Measurements from ENCODE around the gene GDPD5.
A peak's percentile ranks its signal among the peaks of the same experiment; 100 is the strongest.
"Not testable (repeated sequence)": the region's sequence is repeated elsewhere in the genome, so short reads cannot be mapped to it uniquely, and the experiment has no call there.

The GDPD5 gene

GRCh38 chr11:75427181-75427580, 98.6 kb downstream of the GDPD5 start:
- no peak for ATAC-seq

- ATAC-seq = no peak
These were observed 99.0 kb downstream of the GDPD5 start for GRCh38 chr11:75426720-75427086.

GRCh38 chr11:75425422-75425821, 100.3 kb downstream of the GDPD5 start:
- ATAC-seq = no peak

GRCh38 chr11:75424396-75424795, 101.3 kb downstream of the GDPD5 start:
- no peak for ATAC-seq

- ATAC-seq = no peak
These were observed 102.0 kb downstream of the GDPD5 start for GRCh38 chr11:75423721-75424120.

GRCh38 chr11:75422248-75423231, 103.2 kb downstream of the GDPD5 start:
- no peak for ATAC-seq

GRCh38 chr11:75421902-75422247, 103.9 kb downstream of the GDPD5 start:
- no peak for ATAC-seq

- ATAC-seq = no peak
These were observed 104.6 kb downstream of the GDPD5 start for GRCh38 chr11:75421035-75421602.

- ATAC-seq = no peak
These were observed 105.3 kb downstream of the GDPD5 start for GRCh38 chr11:75420224-75421034.

GRCh38 chr11:75413864-75414263, 111.9 kb downstream of the GDPD5 start:
- no peak for ATAC-seq

GRCh38 chr11:75413146-75413545, 112.6 kb downstream of the GDPD5 start:
- ATAC-seq = not testable (repeated sequence)

GRCh38 chr11:75409971-75410370, 115.8 kb downstream of the GDPD5 start:
- not testable (repeated sequence) for ATAC-seq

GRCh38 chr11:75408957-75409219, 116.9 kb downstream of the GDPD5 start:
- no peak for ATAC-seq

- ATAC-seq = peak; percentile 25 to 29
These were observed 119.4 kb downstream of the GDPD5 start for GRCh38 chr11:75406338-75406777.

GRCh38 chr11:75403983-75404658, 121.6 kb downstream of the GDPD5 start:
- peak in 1 of 2 donors; percentile 24 for ATAC-seq

- ATAC-seq = no peak
These were observed 122.7 kb downstream of the GDPD5 start for GRCh38 chr11:75403037-75403436.

GRCh38 chr11:75402002-75402773, 123.6 kb downstream of the GDPD5 start:
- ATAC-seq = no peak

- peak; percentile 7 to 15 for ATAC-seq
These were observed 125.4 kb downstream of the GDPD5 start for GRCh38 chr11:75400146-75400865.

- ATAC-seq = peak; percentile 90 to 91
These were observed 126.2 kb downstream of the GDPD5 start, which contains the start of gene RPS3 for GRCh38 chr11:75399344-75400145. Gene RPS3 (plus strand): TSS chr11:75399518. CDS start chr11:75399548, 30 bp downstream.

GRCh38 chr11:75398906-75399305, 126.8 kb downstream of the GDPD5 start:
- ATAC-seq = no peak
